HG03139 (cell line): ENCODE data around the gene FRMPD4.

Experiments
- ATAC-seq: cut with Tn5 transposase; IDR thresholded peaks from one replicate; pipeline ENCODE4 v1.9.1; 2021; ENCODE audit not compliant: unreplicated experiment

Gene FRMPD4

DNA sequence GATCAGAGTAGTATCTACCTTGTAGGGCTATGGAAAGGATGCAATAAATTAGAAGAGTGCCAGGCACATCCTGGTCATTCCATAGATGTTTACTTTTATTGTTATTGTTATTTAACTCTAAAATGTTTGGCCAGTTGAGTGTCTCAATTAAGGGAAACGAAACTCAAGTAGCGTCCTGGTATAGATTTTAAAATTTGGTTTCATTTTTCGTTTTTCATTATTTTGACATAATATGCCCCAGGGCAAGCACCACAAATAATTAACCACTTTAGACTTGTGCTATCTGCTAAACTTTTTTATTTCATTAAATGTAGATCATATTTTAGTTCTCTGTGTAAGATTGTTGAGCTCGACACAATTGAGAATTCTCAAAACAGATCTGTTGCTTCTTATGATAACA is 473.2 kb downstream of the FRMPD4 start:
- ATAC-seq, result no peak

DNA sequence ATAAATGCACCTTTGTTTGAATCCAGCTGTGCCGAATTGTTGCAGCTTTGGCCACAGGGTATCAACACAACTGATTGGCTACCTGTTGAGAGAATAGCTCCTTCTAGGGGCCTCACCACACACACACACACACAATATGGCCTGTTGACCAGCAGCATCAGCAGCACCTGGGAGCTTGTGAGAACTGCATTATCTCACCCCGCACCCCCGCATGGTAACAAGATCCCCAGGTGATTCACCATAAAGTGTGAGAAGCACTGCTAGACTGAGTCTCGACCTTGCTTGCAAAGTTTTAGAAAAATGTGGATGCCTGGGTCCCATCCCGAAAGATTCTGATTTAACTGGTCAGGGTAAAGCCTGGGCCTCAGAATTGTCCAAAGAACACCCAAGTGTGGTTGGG is 476.0 kb downstream of the FRMPD4 start:
- no peak for ATAC-seq

DNA sequence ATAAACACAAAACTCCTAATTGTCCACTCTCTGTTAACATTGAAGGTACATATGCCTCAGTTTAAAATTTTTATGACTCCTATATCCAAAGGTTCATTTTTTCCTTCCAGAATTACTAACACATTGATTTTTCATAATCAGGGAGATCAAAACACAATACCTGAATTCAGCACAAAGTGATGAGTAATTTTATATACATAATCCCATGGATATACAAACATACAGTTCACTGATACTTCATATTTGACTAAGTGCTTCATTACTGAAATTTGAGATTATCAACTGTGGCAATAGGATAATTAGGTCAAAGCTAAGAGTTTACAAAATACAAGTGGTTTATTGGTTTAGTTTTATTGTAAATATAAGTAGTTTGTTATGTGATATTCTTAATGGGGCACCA is 476.8 kb downstream of the FRMPD4 start:
- no peak for ATAC-seq

DNA sequence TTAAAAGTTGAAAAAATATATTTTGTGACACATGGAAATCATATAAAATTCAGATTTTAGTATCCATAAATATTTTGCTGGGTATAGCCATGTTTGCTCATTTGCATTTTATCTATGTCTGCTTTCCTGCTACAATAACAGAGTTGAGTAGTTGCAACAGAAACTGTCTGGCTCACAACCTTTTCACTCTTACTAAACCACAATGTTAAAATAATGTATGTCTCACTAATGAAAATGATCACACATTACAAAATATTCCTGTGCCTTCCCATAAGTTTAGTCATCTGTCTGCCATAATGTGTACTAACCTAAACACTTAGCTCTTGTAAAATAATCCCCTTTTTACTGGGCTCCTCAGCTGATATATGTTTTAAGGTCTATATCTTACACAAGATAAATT is 479.0 kb downstream of the FRMPD4 start:
- ATAC-seq, result no peak

DNA sequence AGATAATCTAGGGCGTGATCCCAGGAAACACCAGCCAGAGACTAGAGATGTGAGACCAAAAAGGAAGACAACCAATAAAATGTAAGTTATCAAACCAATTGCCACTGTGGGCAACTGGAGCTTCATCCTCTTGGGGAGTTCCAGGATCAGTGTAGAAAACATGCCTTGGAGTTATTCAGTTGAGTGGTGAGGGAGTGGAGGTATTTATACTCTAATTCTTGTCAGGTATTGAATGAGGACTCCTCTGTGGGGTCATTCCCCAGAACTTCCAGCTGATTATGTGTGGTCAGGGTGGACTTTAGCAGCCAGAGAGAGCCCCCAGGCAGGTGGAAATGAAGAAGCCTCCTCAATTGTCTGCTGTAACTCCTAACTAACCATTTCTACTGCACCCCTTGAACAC is 509.0 kb downstream of the FRMPD4 start:
- ATAC-seq, result no peak

DNA sequence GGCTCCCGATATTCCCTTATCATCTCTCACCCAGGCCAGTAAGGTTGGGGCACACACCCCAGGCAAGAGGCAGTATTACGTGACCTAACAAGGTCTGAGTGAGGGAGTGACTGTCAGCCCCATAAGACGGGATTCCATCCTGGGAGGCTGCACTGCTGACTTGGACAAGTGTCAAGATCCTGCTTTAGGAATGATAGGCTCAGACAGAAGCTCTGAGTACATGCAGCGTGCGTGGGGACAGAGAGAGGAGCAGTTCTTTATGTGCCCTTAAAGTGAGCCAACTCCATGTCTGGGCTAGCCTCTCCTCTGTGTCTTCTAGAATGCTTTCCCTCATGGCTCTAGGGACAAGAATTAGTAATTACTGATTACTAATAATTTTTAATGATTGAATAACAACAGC is 510.7 kb downstream of the FRMPD4 start:
- ATAC-seq, result no peak

DNA sequence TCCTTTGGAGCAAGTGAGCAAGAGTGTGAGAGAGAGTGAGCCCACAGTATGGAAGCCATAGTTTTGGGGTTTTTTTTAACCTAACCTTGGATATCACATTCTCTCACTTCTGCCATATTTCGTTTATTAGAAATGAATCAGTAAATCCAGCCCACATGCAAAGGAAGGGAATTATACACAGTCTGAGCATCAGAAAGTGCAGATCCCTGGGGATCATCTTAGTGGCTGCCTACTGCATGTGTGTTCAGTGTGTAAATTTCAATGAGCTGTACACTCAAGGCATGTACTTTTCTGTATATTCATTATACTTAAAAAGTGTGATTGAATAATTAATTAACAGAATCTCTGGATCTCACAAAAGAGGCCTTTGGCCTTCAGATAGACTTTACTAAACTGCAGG is 519.2 kb downstream of the FRMPD4 start:
- ATAC-seq, result no peak

DNA sequence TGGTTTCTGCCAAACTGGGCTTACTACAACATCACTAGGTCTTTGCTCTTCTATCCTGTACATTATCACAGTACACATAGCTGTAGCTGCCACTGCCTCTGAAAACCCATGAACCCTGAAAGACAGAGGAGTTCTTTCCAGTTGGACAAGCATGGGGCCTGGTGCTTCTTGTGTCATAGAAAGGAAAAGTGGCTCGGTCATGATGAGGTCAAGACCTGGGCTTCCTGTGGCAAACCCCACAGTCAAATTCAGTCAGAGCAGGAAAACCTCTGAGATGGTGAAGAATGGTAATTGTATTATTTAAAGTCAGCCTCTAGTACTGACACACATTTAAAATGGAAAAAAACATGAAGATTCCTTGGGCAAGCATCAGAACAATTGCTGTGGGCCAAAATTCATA is 519.6 kb downstream of the FRMPD4 start:
- ATAC-seq, result no peak

DNA sequence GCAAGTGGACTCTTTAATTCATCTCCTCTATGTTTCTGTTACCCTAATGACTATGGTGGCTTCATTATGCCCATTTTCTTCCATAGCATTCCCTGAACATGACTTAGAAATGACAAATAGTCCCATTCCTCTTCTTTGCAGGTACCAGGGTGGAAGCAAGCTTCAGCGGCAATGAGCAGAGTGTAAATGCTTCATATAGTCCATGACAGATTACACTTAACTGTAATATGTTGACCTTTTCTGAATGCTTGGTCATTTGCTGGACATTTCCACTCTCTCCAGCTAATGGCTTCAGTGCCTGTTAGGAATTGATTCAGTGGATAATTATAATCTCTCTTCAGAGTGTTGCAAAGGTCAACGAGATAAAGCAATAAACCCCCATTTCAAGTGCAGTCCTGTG is 523.2 kb downstream of the FRMPD4 start:
- ATAC-seq, result no peak

DNA sequence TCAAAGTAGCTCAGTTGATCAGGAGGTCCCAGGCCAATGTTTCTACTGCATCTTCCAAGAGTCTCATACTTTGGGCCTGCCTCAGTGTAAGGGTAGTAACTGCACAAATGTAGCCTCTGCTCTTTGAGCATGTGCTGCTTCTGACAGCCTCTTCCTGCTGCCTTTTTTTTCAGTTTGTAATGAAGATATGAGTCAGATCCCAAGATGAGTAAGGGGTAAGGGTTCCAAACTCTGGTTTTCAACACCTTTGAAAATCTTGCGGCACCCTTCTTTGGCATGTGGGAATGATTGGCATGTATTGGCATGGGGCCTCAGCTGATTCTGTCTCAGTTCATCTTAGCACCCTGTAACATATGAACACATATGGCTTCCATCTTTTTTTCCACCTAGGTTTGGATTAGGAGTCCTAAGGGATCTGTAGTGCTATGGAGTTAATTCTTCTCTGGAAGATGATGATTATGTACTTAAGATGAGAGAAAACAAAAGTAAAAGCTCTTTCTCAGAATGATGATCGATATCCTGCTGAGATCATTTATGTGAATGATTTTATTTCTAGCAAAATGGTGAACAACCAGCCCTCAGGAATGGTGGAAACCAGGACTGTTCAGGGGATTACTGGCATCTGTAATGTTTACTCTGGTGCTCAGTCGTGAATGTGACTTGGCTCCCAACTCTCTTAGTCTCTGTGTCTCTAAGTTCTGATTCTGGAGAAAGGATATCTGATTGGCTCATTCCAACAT is 534.3 kb downstream of the FRMPD4 start:
- ATAC-seq, result no peak

DNA sequence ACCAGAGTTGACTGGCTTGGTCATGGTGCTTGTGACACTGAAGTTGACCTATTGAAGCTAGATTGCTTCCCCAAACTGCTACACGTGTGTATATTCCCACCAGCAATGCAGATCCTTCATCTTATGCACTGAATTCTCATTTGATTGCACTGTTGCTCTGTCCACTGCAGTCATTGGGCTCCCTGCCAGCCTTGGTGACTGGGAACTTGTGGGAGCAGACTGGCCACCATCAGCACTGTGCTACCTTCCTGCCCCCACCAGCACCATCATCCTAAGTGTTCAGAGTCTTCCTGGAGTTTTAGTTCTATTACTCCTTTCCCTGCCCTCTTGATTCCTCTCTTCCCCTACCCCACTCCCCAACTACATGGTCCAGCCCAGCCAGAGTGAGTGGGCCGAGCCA is 535.2 kb downstream of the FRMPD4 start:
- no peak for ATAC-seq

DNA sequence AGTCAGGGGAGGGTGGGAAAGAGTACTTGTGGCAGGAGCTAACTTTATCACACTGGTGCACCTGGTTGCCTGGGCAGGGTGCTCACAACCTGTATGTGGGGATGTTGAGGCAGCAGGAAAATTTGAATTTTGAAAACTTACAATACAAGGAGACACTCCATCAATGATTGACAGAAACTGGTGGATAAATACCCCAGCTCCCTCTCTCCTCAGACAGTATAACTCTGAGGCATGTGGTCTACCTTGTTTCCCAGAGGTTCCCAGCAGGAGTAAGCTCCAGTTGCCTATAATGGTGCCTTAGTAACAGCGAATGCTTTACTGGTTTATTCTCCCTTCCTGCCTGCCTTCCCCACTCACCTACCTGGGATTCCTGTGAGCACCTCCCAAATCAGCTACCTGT is 541.2 kb downstream of the FRMPD4 start:
- ATAC-seq, result no peak

DNA sequence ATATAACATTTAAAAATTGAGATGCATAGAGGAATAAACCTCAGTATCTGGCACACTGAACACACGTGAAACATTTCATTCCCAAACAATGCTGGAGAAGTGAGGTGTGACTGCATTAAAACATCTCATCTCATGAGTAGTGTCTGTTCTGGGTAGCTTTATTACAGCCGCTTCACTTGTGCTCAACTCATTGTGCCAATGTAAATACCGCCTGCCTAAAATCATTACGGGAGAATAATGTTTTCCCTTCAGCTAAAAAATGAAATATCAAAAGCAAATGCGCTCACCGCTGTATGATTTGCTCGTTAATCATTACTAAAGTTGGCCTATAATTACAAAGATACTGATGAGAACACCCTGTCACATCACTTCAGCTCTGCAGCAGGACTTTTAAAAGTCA is 542.8 kb downstream of the FRMPD4 start:
- no peak for ATAC-seq

DNA sequence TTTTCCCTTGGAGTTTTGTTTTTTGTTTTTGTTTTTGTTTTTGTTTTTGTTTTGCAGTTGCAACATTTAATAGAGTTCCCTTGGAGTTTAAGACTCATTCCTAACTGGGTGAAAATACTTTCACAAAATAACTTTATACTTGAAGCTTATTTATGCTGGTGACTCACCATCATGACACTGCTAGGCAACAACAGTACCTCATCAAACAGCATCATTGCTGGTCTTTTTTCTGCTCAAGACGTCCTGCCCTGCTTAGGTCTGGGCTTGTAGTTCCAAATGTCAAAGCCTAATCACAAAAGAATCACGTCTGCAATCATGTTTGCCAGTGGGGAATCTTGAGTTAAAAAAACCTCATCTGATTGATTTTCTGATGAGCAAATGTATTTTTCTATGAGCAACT is 547.3 kb downstream of the FRMPD4 start:
- no peak for ATAC-seq

DNA sequence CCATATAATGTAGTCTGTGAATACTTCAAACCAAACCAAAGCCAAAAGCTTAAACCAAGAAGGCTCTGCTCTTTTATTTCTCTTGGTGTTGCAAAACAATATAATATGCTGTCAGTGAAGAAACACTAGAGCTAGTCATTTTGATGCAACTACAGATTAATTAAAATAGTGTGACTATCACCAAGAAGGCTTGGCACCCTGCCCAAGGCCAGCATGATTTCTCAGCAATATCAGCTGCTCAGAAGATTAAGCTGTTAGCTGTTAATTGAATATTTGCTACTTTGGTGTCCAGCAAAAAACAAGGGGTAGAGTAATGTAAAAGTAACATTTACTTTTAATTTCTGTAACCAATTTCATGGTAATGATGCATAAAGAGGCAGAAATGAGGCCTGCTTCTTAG is 548.1 kb downstream of the FRMPD4 start:
- ATAC-seq, result no peak

DNA sequence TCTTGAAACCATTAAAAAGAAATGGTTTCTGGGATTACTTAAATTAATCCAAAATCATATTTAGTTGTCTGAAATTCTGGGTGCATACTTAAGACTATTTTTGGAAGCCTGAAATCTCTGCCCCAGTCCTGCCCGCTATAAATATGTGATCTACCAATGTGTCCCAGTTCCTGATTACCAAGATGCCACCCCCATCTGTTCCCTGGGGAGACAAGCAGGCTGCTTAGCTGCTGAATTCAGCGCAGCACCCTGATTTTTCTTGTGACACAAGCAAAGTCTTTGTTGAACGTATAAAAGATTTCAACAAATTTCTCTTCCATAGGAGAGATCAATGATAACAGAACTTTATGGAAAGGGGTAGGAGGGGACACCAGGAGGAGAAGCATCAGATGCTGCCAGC is 552.4 kb downstream of the FRMPD4 start:
- ATAC-seq, result no peak

DNA sequence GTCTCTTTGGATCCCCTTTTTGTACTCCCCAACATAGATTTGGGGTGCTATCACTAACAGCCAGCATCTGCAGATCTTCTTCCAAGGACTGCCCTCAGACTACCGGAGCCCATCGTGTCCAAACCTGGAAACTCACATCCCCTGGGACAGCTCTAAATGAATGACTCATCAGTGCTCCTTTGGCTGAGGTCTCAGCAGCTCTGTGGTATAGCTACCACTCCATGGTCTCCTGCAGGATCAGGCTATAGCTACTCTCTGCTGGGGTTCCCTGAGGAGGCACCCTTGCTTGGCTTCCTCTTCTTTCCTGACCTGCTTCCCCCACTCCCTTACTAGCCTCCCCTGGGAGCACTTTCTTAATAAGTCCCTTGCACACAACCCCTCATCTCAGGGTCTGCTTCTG is 555.5 kb downstream of the FRMPD4 start:
- no peak for ATAC-seq

DNA sequence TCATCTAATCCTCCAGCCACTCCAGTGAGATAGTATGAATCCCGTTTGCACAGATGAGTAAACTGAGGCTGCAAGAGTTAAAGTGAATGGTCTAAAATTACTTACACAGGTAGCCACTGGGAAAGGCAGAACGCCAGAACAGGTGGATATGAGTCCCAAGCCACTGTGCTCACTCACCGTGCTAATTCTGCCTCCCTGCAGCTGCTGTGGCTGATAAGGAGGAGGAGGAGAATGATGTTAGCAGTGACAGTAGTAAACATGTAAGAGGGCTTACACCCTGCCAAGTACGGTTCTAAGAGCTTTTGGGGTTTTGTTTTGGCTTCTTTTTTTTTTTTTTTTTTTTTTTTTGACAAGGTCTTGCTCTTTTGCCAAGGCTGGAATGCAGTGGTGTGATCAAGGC is 562.5 kb downstream of the FRMPD4 start:
- ATAC-seq, result no peak

DNA sequence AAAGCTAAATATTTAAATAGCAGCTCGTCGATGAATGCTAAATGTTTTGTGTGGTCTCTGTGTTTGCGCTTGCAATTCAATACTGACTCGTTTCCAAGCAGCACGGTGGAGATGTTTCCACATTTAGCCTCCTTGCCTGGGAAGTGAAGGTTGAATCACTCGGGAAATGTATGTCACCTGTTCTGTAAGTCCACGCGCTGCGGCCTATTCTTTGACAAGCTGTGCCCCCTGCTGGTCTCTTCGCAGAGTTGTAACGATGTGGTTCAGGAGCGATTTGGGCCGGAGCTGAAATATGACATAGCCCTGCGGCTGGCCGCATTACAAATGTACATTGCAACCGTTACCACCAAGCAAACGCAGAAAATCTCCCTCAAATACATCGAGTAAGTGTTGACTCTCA is 563.4 kb downstream of the FRMPD4 start:
- ATAC-seq, result no peak

DNA sequence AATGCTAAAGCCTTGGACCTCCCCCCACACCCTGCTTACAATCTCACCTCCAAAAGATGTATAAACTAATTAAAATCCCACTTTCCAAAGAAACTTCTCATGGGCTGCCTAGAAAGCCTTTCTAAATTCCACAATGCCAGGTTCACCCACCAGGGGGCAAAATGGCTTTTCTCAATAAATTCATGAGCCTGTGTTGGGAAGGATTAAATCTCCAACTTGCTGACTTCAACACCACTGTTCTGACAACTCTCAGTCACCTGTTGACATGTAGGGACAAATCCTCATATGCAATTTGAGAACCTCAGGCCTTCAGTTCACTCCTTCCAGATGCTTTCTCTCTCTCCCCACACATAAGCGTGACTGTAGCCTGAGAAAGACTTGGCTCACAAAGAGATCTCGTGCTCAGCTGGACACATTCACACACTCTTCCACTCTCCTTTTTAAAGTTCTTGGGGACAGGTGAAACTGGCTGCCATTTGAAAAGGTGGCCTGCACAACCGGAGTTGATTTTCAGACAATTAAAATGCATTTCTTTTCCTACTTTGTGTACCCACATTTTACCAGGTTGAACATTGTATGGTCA is 564.3 kb downstream of the FRMPD4 start:
- ATAC-seq, result no peak

DNA sequence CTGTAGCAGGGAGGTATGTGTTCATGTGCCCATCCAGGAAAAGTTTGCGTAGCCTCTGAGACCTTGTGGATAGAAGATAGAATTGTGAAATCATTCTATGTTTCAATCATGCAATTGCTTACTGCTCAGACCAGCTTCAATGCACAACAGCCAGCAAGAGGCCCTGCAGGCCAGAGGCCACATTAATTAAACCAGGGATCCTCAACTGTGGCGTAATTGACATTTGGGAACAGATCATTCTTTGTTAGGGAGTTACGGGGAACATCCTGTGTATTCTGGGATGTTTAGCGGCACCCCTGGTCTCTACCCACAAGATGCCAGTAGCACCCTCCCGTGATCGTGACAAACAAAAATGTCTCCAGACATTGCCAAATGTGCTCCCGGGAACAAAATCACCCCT is 566.4 kb downstream of the FRMPD4 start:
- ATAC-seq, result no peak

DNA sequence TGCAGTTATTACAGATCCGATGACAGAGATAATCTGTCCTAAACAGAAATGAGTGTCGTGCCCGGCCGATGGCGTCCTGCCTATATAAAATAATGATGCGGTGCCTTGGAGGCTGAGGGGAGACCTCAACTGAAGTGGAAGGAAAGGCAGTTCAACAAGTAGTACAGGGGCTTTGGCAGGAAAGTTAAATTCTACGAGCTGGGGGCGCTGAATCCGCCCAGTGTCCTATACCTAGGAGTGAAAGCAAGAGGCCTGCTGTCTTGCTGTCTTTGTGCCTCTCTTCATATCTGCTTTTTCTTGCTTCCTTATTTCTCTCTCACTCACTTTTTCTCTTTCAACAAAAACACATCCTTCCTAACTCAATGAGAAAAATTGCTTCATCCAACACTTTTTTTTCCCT is 570.8 kb downstream of the FRMPD4 start:
- no peak for ATAC-seq

DNA sequence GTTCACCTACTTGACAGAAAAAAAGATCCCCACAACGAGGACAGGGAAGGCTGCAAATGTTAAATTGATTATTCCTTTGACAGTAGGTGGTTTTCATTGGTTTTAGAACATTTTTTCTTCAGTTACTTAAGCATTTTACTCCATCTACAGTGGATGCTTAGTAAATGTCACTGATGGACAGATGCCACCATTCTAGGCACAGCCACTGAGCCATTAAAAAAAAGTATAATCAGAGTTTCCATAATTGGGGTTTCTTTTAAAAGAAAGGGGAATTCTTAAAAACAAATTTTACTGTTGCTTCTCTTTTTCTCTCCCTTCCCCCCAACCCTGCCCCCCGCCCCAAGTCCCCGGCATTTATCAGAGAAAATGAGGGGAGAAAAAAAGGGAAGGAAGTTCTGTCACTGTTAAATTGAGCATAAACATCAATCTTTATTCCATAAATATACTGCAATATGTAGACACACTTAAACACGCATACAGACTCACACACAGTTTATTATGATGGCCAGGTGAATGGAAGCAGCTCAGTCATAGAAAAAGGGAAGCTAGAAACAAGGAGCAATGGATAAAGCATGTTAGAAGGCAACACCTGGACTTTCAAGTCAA is 573.3 kb downstream of the FRMPD4 start:
- no peak for ATAC-seq
